ENCODE measurements around the gene ERP29.
A peak's percentile ranks its signal among the peaks of the same experiment; 100 is the strongest.
"Not testable (repeated sequence)": the region's sequence is repeated elsewhere in the genome, so short reads cannot be mapped to it uniquely, and the experiment has no call there.

Gene ERP29

DNA sequence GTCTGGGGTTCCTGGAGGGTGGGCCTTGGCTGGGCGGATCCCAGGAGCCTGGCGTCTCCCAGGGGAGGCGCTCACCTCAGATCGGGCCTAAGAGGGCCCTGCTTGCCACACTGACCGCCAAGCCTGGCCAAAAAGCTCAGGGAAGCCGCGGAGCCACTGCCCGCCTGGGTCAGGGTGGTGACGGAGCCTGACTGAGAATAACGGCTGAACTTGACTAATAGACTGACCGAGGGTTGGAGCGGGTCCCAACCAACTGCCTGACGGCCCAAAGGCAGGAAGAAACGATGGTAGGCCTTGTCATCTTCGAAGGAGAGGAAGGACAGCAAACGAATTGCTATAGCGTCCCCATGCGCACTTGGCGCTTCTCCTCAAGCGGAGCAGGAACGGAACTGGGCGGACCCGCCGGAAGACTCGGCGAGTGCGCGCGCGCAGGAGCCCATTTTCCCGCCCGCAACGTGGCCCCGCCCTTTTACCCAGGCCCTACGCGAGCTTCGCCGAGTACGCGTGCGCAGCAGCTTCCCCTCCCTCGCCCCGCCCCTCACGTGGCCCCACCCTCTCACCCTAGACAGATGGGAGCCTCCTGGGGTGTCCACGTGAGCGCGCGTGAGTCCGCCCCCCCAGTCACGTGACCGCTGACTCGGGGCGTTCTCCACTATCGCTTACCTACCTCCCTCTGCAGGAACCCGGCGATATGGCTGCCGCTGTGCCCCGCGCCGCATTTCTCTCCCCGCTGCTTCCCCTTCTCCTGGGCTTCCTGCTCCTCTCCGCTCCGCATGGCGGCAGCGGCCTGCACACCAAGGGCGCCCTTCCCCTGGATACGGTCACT lies at the start of gene ERP29, which contains the start of gene TMEM116:
TSS of gene ERP29 (plus strand) at position 652 of the 826 bp plus-strand sequence. CDS start at position 692, 40 bp downstream.
TSS of gene TMEM116 (minus strand) at position 391 of the 826 bp plus-strand sequence. CDS start 7,895 bp downstream, outside the sequence.
- peak; percentile 100 for DNase-seq

DNA sequence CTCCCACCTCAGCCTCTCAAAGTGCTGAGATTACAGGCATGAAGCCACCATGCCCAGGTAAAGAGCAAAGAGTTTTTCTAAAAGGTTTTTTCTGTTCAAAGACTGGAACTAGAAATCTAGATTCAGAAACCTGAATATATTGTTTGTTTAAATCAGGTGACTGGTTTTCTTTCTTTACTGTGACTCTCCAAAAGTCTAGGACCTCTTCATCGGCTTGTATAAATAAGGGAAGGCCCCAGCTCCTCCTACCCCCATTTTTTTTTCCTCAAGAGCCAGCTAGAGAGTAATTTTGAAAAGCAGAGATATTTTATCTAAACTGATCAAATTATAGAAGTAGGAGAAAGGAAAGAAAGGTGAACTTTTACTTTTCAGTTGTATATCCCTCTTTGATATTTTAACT lies 48.3 kb upstream of the ERP29 start:
- DNase-seq, result no peak

- no peak for DNase-seq
Measured at GRCh38 chr12:111971800-111972199, 41.4 kb upstream of the ERP29 start.

- no peak for DNase-seq
Measured at GRCh38 chr12:111975161-111975931, 37.9 kb upstream of the ERP29 start.

DNA sequence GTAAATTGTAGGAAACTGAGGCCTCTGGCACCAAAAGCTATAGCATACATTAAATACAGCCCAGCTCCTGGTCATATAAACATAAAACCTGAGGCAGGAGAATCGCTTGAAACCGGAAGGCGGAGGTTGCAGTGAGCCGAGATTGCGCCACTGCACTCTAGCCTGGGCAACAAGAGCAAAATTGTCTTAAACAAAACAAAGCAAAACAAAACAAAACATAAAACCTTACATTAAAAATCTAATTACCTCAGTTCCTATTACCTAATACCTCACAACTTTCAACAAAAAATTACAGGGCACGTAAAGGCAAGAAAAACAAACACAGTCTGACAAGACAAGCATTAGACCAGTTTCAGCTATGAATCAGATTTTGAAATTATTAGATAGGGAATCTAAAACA lies 36.9 kb upstream of the ERP29 start:
- no peak for DNase-seq

- DNase-seq, result no peak
Measured at GRCh38 chr12:111976860-111977259, 36.4 kb upstream of the ERP29 start.

DNA sequence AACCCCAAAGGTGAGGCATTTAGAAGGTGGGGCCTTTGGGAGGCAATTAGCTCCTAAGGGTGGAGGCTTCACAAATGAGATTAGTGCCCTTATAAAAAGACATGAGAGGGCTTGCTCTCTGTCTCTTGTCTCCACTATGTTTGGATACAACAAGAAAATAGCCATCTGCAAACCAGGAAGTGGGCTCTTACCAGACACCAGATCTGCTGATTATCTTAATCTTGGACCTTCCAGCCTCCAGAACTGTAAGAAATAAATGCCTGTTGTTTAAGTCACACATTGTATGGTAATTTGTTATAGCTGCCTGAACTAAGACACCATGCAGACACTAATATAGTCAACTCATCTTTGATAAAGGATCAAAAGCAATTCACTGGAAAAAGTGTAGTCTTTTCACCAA lies 34.7 kb upstream of the ERP29 start:
- DNase-seq, result no peak

- no peak for DNase-seq
Measured at GRCh38 chr12:111980598-111980997, 32.6 kb upstream of the ERP29 start.

- DNase-seq, result no peak
Measured at GRCh38 chr12:111981987-111982386, 31.2 kb upstream of the ERP29 start.

DNA sequence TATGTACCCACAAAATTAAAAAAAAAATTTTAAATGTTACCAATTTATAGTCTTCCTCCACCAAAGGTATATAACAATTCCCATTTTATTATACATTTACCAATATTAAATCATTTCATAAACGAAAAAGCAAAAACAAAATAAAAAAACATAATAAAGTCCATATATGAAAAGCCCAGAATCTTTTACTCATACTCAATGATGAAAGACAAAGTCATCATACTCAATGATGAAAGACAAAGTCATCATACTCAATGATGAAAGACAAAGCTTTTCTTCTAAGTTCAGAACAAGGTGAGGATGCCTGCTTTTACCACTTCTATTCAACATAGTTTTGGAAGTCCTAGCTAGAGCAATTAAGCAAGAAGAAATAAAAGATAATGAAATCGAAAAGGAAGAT lies 28.4 kb upstream of the ERP29 start:
- no peak for DNase-seq

DNA sequence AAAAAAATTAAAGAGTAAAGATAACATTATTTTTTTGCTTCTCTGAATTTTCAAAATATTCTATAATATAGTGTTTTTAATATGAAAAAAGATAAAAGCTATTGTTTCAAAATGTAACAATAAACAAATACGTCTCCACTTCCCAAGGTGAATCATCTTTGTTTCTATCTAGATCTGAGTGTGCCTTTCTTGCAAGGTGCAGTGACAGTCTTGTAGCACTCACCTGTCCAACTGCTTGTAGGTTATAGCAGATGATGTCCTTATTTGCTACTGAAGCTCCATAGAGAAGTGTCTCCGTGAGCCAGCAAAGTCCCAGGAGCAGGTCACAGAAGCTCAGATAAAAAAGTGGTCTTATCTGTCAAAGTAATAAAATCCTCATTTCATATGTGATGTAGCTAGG lies 21.7 kb upstream of the ERP29 start:
- DNase-seq, result no peak

- no peak for DNase-seq
Measured at GRCh38 chr12:111991946-111992345, 21.3 kb upstream of the ERP29 start.

DNA sequence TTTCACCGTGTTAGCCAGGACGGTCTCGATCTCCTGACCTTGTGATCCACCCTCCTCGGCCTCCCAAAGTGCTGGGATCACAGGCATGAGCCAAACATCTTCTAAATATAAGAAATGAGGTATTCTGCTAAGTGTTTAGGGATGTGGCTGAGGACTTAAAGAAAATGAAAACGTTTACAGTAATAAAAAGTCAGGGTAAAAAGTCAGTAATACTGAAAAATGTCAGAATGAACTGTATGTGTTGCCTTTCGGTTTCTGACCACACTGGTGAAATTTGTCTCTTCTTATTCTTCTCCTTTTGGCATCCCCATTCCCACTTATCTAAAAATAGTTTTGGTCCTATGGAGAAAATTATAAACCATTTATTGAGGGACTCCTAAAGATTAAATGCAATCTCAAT lies 20.8 kb upstream of the ERP29 start:
- no peak for DNase-seq

- peak; percentile 29 for DNase-seq
Measured at GRCh38 chr12:111993292-111994150, 19.7 kb upstream of the ERP29 start.

GRCh38 chr12:111994211-111995111 lies 18.8 kb upstream of the ERP29 start:
- DNase-seq, result not testable (repeated sequence)

- DNase-seq, result no peak
Measured at GRCh38 chr12:111995782-111996480, 17.3 kb upstream of the ERP29 start.

DNA sequence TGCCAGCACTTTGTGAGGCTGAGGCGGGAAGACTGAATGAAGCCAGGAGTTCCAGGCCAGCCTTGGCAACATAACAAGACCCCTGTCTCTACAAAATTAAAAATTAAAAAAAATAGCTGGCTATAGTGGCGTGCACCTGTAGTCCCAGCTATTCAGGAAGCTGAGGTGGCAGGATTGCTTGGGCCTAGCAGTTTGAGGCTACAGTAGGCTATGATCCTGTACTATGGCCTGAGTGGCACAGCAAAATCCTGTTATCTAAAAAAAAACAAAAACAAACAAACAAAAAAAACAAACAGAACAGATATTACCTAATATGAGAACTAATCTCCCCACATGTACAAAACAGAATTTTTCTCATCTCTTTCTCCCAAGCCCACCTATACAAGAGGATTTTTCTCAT lies 15.9 kb upstream of the ERP29 start:
- DNase-seq, result no peak

DNA sequence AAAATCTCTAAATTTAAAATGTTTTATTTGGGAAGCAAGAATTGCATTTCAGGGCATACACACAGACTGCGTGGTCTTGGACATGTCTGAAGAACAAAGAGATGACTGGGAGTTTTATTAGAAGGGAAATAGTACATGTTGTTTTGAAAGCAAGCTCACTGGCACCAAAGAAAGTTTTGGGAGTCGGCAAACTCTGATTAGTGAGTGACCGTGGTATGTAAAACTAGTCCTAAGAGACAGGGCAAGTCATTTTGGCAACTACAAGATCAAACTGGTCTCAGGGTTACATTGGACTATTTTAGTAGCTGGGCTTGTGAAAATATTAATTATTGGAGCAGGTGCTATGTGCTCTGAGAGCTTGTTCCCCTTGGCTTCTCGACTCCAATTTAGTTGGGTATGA lies 15.2 kb upstream of the ERP29 start:
- DNase-seq, result no peak

- not testable (repeated sequence) for DNase-seq
Measured at GRCh38 chr12:111999129-111999528, 14.1 kb upstream of the ERP29 start.

- DNase-seq, result no peak
Measured at GRCh38 chr12:112000820-112001219, 12.4 kb upstream of the ERP29 start.

- no peak for DNase-seq
Measured at GRCh38 chr12:112001576-112001975, 11.7 kb upstream of the ERP29 start.

Measured in activated naive CD4-positive, alpha-beta T cell treated with anti-CD3 and anti-CD28 coated beads, Interleukin-2, amount 50 U/mL, for 16 hours (primary cell).